K562 (cell line): Measurements from ENCODE around the gene CPLANE2. TPM values are rescaled to one million over a fixed set of nuclear protein-coding genes. Genes with fewer than 3 reads are reported as not detected.

ENCODE experiments used
- ATAC-seq: fragments of 200-7000 bp; cut with Tn5 transposase; 3 replicates; pipeline ENCODE4 v1.9.1; 2020; ENCODE audit warnings: moderate library complexity
- BruUV-seq: library from RNA; stranded (reverse); fragments of 400-500 nt; replicated peaks from 2 replicates; lab custom pipeline; 2021; lab: Mats Ljungman, UMichigan
- CTCF ChIA-PET: fragments of 300-600 bp; formaldehyde crosslinking; extraction: SDS; loops from one replicate; lab custom pipeline; 2021; ENCODE audit warnings: low intra/inter-chr PET ratio; lab: Yijun Ruan, JAX
- POLR2A ChIA-PET: fragments of 300-600, 350-650 bp; sonication (Branson Sonifier 250); formaldehyde crosslinking; extraction: SDS; loops from one replicate; lab custom pipeline; 2021; ENCODE audit warnings: antibody characterized with exemption, inconsistent platforms; lab: Yijun Ruan, JAX
- DNase-seq, 4 experiments: peaks; one replicate each; pipeline versions ENCODE4 v3.0.0 to v3.0.0-alpha.2; 2011 to 2018; ENCODE audit warnings: low spot score in 3 of 4, mixed read lengths in 3 of 4; ENCODE audit errors: extremely low read depth in 1 of 4
- FAIRE-seq: peaks from 2 replicates; lab custom pipeline; 2011; peaks lifted over from hg19 to GRCh38; lab: Jason Lieb, UNC
- H2AFZ ChIP-seq: 2 replicates; pipeline ENCODE4 v1.6.0; 2011; ENCODE audit warnings: low read depth, low read length, control low read depth, inconsistent platforms
- H3K27ac ChIP-seq: fragments of 200-600 bp; 3 replicates; pipeline ENCODE4 v1.8.0; 2011; ENCODE audit warnings: low read depth, mild to moderate bottlenecking, control low read depth, inconsistent platforms, low read length, moderate library complexity, mixed read lengths; ENCODE audit errors: extremely low read depth
- H3K27me3 ChIP-seq, 2 experiments: fragments of 300-600 bp in 1 of 2; 2 replicates in 1 of 2; 3 replicates in 1 of 2; pipeline versions ENCODE4 v1.6.0 to v1.8.0; 2011; ENCODE audit warnings: inconsistent platforms in 2 of 2, low read length in 2 of 2, mild to moderate bottlenecking in 1 of 2, mixed read lengths in 1 of 2, moderate library complexity in 1 of 2; ENCODE audit not compliant: control insufficient read depth in 2 of 2, insufficient read depth in 2 of 2
- H3K36me3 ChIP-seq: fragments of 300-600 bp; 3 replicates; pipeline ENCODE4 v1.8.0; 2011; ENCODE audit warnings: mild to moderate bottlenecking, low read length, inconsistent platforms; ENCODE audit not compliant: control insufficient read depth, insufficient read depth
- H3K4me1 ChIP-seq, 2 experiments: fragments of 200-600 bp in 1 of 2; replicated peaks in 1 of 2; 2 replicates in 1 of 2; 3 replicates in 1 of 2; pipeline versions ENCODE4 v1.5.1 to v1.8.0; 2011; ENCODE audit warnings: inconsistent platforms in 2 of 2, low read length in 2 of 2, mild to moderate bottlenecking in 1 of 2, mixed read lengths in 1 of 2, moderate library complexity in 1 of 2; ENCODE audit not compliant: control insufficient read depth in 2 of 2, insufficient read depth in 2 of 2
- H3K4me2 ChIP-seq: 2 replicates; pipeline ENCODE4 v1.6.1; 2011; ENCODE audit warnings: low read length, control low read depth, inconsistent platforms, mixed read lengths; ENCODE audit not compliant: insufficient read depth
- H3K4me3 ChIP-seq: fragments of 200-600 bp; sonication (generic), shearing (Covaris generic); 2 replicates; pipeline ENCODE4 v1.5.1; 2016; ENCODE audit warnings: control low read depth, inconsistent platforms
- H3K79me2 ChIP-seq: fragments of 200-600 bp; 3 replicates; pipeline ENCODE4 v1.8.0; 2011; ENCODE audit warnings: low read length, inconsistent platforms; ENCODE audit not compliant: control insufficient read depth, insufficient read depth
- H3K9ac ChIP-seq, 2 experiments: 2 replicates each; pipeline versions ENCODE4 v1.6.0 to v1.6.1; 2011; ENCODE audit warnings: low read depth in 2 of 2, low read length in 2 of 2, control low read depth in 1 of 2, inconsistent platforms in 1 of 2, mild to moderate bottlenecking in 1 of 2, mixed read lengths in 1 of 2; ENCODE audit not compliant: insufficient read depth in 1 of 2
- H3K9me1 ChIP-seq: one replicate; pipeline ENCODE4 v1.6.0; 2011; ENCODE audit warnings: inconsistent platforms, mild to moderate bottlenecking, low read length, moderate library complexity; ENCODE audit not compliant: control insufficient read depth, insufficient read depth
- H3K9me3 ChIP-seq: replicated peaks from 2 replicates; pipeline ENCODE4 v1.5.1; 2011; ENCODE audit warnings: low read depth, low read length, inconsistent platforms; ENCODE audit not compliant: control insufficient read depth, insufficient read depth
- H4K20me1 ChIP-seq: replicated peaks from 2 replicates; pipeline ENCODE4 v1.6.1; 2011; ENCODE audit warnings: low read length, inconsistent platforms, mixed read lengths; ENCODE audit not compliant: control insufficient read depth, insufficient read depth
- ATF3 ChIP-seq, 2 experiments: fragments of 450-650 bp in 1 of 2; sonication (generic) in 1 of 2; formaldehyde crosslinking in 1 of 2; IDR thresholded peaks in 1 of 2; conservative IDR thresholded peaks in 1 of 2; 2 replicates each; pipeline versions ENCODE4 v1.6.1 to v1.8.1; 2016 to 2023; ENCODE audit warnings: mild to moderate bottlenecking in 2 of 2, moderate library complexity in 2 of 2, inconsistent platforms in 1 of 2, missing genetic modification reagents in 1 of 2
- GATAD2A ChIP-seq: fragments of 450-650 bp; IDR thresholded peaks from 2 replicates; pipeline ENCODE4 v1.6.1; 2017
- HMG20B ChIP-seq: fragments of 250-450 bp; sonication (Bioruptor Pico); IDR thresholded peaks from 2 replicates; pipeline ENCODE4 v1.5.0; 2021; ENCODE audit warnings: mild to moderate bottlenecking
- IFI16 ChIP-seq: fragments of 250-450 bp; sonication (Bioruptor Pico); IDR thresholded peaks from 2 replicates; pipeline ENCODE4 v2.1.2; 2022; ENCODE audit warnings: mild to moderate bottlenecking, inconsistent platforms
- KLF6 ChIP-seq: fragments of 250-450 bp; sonication (Bioruptor Pico); IDR thresholded peaks from 2 replicates; pipeline ENCODE4 v1.4.0; 2020; ENCODE audit warnings: mild to moderate bottlenecking, moderate library complexity, borderline replicate concordance
- PTRF ChIP-seq: fragments of 450-650 bp; IDR thresholded peaks from 2 replicates; pipeline ENCODE4 v1.6.1; 2016; ENCODE audit warnings: mild to moderate bottlenecking, missing genetic modification characterization, missing compliant biosample characterization
- TCFL5 ChIP-seq: fragments of 250-450 bp; sonication (Bioruptor Pico); conservative IDR thresholded peaks from 2 replicates; pipeline ENCODE4 v1.6.1; 2021; ENCODE audit warnings: mild to moderate bottlenecking, moderate library complexity, matching md5 sums
- TFAP4 ChIP-seq: sonication (generic); formaldehyde crosslinking; IDR thresholded peaks from 2 replicates; pipeline ENCODE4 v1.8.0; 2022; ENCODE audit warnings: missing genetic modification reagents, mild to moderate bottlenecking, moderate library complexity, borderline replicate concordance
- ZNF407 ChIP-seq: fragments of 450-650 bp; IDR thresholded peaks from 2 replicates; pipeline ENCODE4 v1.6.1; 2016; ENCODE audit warnings: low read depth
- ZNF644 ChIP-seq: fragments of 200-800 bp; sonication (Bioruptor generic); IDR thresholded peaks from 2 replicates; pipeline ENCODE4 v1.6.1; 2016; ENCODE audit warnings: low read depth, missing genetic modification characterization, missing compliant biosample characterization
- ZNF785 ChIP-seq: fragments of 250-450 bp; sonication (Bioruptor Pico); IDR thresholded peaks from 2 replicates; pipeline ENCODE4 v1.4.0; 2020; ENCODE audit warnings: mild to moderate bottlenecking
- WGBS: fragments of 100-300 bp; shearing (Covaris generic); methylation state at CpG from one replicate; pipeline ENCODE4 v1.1.6; 2016; ENCODE audit warnings: low coverage, mixed read lengths; ENCODE audit not compliant: insufficient coverage; ENCODE audit errors: missing lambda C conversion rate; 5-methylcytosine and 5-hydroxymethylcytosine counted together
- in situ Hi-C: fragments of 300-500 bp; cut with MboI; formaldehyde crosslinking; loops from 4 replicates; pipeline ENCODE4 v1.15.0; 2018; ENCODE audit warnings: inconsistent platforms, mixed read lengths
- intact Hi-C: fragments of 100-400 bp; cut with micrococcal nuclease; formaldehyde crosslinking; loops from 2 replicates; pipeline ENCODE4 v1.14.2; 2022
- polyA plus RNA-seq, 8 experiments: library from polyadenylated mRNA; depleted of rRNA in 4 of 8; stranded (reverse) in 5 of 8; unstranded in 3 of 8; fragments of >200 nt; fragmentation: Nextera tagmentation in 2 of 8; fragmentation: Illumina TruSeq in 1 of 8; extraction: Ambion mirVana in 2 of 8; extraction: Trizol in 1 of 8; gene quantifications; 2 replicates each; pipeline versions ENCODE4 v1.2.1 to v1.2.3, GENCODE V29; 2011 to 2014; ENCODE audit warnings: inconsistent platforms in 1 of 8, missing spikeins in 1 of 8
- total RNA-seq, 7 experiments: library from RNA; depleted of rRNA in 6 of 7; stranded (reverse); fragments of >200 nt in 6 of 7; fragmentation: Illumina TruSeq in 2 of 7; extraction: Trizol in 2 of 7; gene quantifications; 2 replicates each; pipeline versions ENCODE4 v1.2.1 to v1.2.3, GENCODE V29; 2011 to 2021; ENCODE audit warnings: low replicate concordance in 1 of 7

The CPLANE2 gene
- total and polyA plus RNA-seq, 9 of the 15 experiments (the other 6 are each of a cell fraction or from before 2014, with no cell fraction given), result 0.17 to 20.9 (median 8.1) TPM

GRCh38 chr1:16208270-16208987, 28.6 kb downstream of the CPLANE2 start:
- intact Hi-C loops, result no loop called here
- ATAC-seq, result no peak
- FAIRE-seq, result peak; percentile 29
- peak overlapping the region; percentile 91 for H2AFZ ChIP-seq
- H3K9me1 ChIP-seq, result no peaks in the 10 kb centered on the region
- H3K79me2 ChIP-seq, result peaks cover 8% of the 10 kb centered on the region; the same call in 2 of the 3 replicates
- no peaks in the 10 kb centered on the region for H3K9me3 ChIP-seq
- in situ Hi-C loops, result no loop called here
- POLR2A ChIA-PET, result interaction anchor here (0.7 to 3.7 kb wide), 3 partner anchors 9 to 30 kb away, joined by 3 to 21 read pairs (median 5); no protein-coding TSS in a partner anchor
- H3K4me3 ChIP-seq, result no peak overlapping the region
- no peaks in the 10 kb centered on the region for H3K27me3 ChIP-seq
- no TSS peak for BruUV-seq
- H3K27ac ChIP-seq, result peak overlapping the region; percentile 97; the same call in 1 of the 3 replicates
- H4K20me1 ChIP-seq, result no peaks in the 10 kb centered on the region
- no peaks in the 10 kb centered on the region for H3K36me3 ChIP-seq
- peak in 3 of 4 experiments; percentile 71 to 85 (median 77) for DNase-seq
- 48% methylated on average over 13 of the region's 13 CpGs for WGBS
- H3K9ac ChIP-seq, result peak overlapping the region; percentile 90 to 96; a peak in 3 of 4 replicates
- CTCF ChIA-PET, result no interaction called here
- peaks cover 26 to 54% of the 10 kb centered on the region in 2 experiments for H3K4me1 ChIP-seq
- peak overlapping the region; percentile 31; the same call in 1 of the 2 replicates for H3K4me2 ChIP-seq
- no peak for TF ChIP-seq ZNF407
- 0 out of 2 replicates have a peak, but pooled peaks have one; percentile 35 for TF ChIP-seq GATAD2A
- 0 out of 2 replicates have a peak, but pooled peaks have one; percentile 31 for TF ChIP-seq TFAP4
- TF ChIP-seq ZNF785 (CRISPR knock-in tag), result no peak
- no peak for TF ChIP-seq TCFL5 (CRISPR knock-in tag)
- TF ChIP-seq IFI16 (CRISPR knock-in tag), result no peak
- TF ChIP-seq PTRF (tag), result no peak
- peak; percentile 83 for TF ChIP-seq ATF3 (IDR thresholded peaks at IDR 0.05)
- TF ChIP-seq ATF3 (CRISPR knock-in tag; conservative IDR thresholded peaks at IDR 0.05), result no peak
- TF ChIP-seq ZNF644 (tag), result no peak
- no peak for TF ChIP-seq HMG20B (CRISPR knock-in tag)
- TF ChIP-seq KLF6 (CRISPR knock-in tag), result no peak
